ENCODE measurements around the gene MRPS15. TPM values are rescaled to one million over a fixed set of nuclear protein-coding genes. Genes with fewer than 3 reads are reported as not detected.

The MRPS15 gene
- total and polyA plus RNA-seq, 4 donors: 41.8 to 95.0 (median 59.8) TPM

DNA sequence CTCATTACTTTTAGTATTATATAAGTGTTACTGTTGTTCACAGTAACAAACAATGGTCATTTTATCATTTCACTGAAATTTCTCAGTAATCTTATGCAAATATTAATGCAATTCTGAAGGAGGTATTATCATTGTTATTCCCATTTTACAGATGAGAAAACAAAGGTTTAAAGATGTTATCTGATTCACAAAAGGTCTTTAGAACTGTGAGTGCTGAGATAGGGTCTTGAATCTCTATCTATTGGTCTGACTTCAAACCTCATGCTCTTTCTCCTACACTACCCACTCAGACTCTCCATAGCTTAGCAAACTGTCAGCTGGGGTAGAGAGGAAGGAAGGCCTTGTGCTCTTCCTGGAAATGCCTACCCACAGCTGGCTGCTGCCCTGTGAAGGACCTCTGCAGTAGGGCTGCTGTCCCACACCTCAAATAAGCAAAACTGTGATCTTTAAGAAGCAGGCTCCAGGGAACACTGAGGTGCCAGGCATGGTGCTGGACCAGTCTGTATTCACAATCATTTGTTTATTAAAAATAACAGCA is 7.7 kb downstream of the MRPS15 start:
- TF ChIP-seq, protein P1, sequence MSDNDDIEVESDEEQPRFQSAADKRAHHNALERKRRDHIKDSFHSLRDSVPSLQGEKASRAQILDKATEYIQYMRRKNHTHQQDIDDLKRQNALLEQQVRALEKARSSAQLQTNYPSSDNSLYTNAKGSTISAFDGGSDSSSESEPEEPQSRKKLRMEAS (IDR thresholded peaks at IDR 0.05): no peak
- TF ChIP-seq ZBTB33 (IDR thresholded peaks at IDR 0.05): no peak
- TF ChIP-seq SP1 (IDR thresholded peaks at IDR 0.05): no peak
- no peak for TF ChIP-seq EGR1 (IDR thresholded peaks at IDR 0.05; ENCODE audit: low read depth in 2 of 2)
- no peak for TF ChIP-seq RXRA (IDR thresholded peaks at IDR 0.05)
- no peak for TF ChIP-seq HNF4G (IDR thresholded peaks at IDR 0.05)
- TF ChIP-seq FOXA1 (IDR thresholded peaks at IDR 0.05): no peak
- TF ChIP-seq, protein P2, sequence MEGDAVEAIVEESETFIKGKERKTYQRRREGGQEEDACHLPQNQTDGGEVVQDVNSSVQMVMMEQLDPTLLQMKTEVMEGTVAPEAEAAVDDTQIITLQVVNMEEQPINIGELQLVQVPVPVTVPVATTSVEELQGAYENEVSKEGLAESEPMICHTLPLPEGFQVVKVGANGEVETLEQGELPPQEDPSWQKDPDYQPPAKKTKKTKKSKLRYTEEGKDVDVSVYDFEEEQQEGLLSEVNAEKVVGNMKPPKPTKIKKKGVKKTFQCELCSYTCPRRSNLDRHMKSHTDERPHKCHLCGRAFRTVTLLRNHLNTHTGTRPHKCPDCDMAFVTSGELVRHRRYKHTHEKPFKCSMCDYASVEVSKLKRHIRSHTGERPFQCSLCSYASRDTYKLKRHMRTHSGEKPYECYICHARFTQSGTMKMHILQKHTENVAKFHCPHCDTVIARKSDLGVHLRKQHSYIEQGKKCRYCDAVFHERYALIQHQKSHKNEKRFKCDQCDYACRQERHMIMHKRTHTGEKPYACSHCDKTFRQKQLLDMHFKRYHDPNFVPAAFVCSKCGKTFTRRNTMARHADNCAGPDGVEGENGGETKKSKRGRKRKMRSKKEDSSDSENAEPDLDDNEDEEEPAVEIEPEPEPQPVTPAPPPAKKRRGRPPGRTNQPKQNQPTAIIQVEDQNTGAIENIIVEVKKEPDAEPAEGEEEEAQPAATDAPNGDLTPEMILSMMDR (IDR thresholded peaks at IDR 0.05; ENCODE audit: low read depth, low read length, missing input control): no peak
- TF ChIP-seq GABPA (IDR thresholded peaks at IDR 0.05 in 1 of 2, conservative IDR thresholded peaks at IDR 0.05 in 1 of 2): no peak
- TF ChIP-seq FOXA2 (IDR thresholded peaks at IDR 0.05): no peak
- no peak for TF ChIP-seq YY1 (IDR thresholded peaks at IDR 0.05)
- TF ChIP-seq ATF3 (IDR thresholded peaks at IDR 0.05): no peak
- no peak for TF ChIP-seq NR2F2 (IDR thresholded peaks at IDR 0.05)
- TF ChIP-seq RAD21 (IDR thresholded peaks at IDR 0.05): no peak
- TF ChIP-seq, protein P3, sequence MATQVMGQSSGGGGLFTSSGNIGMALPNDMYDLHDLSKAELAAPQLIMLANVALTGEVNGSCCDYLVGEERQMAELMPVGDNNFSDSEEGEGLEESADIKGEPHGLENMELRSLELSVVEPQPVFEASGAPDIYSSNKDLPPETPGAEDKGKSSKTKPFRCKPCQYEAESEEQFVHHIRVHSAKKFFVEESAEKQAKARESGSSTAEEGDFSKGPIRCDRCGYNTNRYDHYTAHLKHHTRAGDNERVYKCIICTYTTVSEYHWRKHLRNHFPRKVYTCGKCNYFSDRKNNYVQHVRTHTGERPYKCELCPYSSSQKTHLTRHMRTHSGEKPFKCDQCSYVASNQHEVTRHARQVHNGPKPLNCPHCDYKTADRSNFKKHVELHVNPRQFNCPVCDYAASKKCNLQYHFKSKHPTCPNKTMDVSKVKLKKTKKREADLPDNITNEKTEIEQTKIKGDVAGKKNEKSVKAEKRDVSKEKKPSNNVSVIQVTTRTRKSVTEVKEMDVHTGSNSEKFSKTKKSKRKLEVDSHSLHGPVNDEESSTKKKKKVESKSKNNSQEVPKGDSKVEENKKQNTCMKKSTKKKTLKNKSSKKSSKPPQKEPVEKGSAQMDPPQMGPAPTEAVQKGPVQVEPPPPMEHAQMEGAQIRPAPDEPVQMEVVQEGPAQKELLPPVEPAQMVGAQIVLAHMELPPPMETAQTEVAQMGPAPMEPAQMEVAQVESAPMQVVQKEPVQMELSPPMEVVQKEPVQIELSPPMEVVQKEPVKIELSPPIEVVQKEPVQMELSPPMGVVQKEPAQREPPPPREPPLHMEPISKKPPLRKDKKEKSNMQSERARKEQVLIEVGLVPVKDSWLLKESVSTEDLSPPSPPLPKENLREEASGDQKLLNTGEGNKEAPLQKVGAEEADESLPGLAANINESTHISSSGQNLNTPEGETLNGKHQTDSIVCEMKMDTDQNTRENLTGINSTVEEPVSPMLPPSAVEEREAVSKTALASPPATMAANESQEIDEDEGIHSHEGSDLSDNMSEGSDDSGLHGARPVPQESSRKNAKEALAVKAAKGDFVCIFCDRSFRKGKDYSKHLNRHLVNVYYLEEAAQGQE (IDR thresholded peaks at IDR 0.05): no peak
- TF ChIP-seq HNF4A (conservative IDR thresholded peaks at IDR 0.05): no peak
- TF ChIP-seq TAF1 (conservative IDR thresholded peaks at IDR 0.05): no peak
- TF ChIP-seq JUND (IDR thresholded peaks at IDR 0.05): no peak
- no peak overlapping the region for H3K27ac ChIP-seq (ENCODE audit: low read depth in 1 of 2, low read length in 2 of 2)
- no peak for DNase-seq (ENCODE audit: low spot score)

More for the DNA sequence above, 7.7 kb downstream of the MRPS15 start:
- Histone ChIP-seq H3K4me3 (ENCODE audit: low read depth in 1 of 3, low read length in 3 of 3) (no peak overlapping the region), H3K9ac (ENCODE audit: low read depth in 1 of 2, low read length in 2 of 2) (no peak overlapping the region), H3K27me3 (ENCODE audit: control insufficient read depth in 4 of 4, insufficient read depth in 4 of 4, low read length in 3 of 4) (no peaks in the 10 kb centered on the region), H3K9me3 (ENCODE audit: control insufficient read depth in 4 of 4, low read length in 3 of 4) (no peaks in the 10 kb centered on the region), H3K36me3 (ENCODE audit: control insufficient read depth in 4 of 4, insufficient read depth in 3 of 4, low read depth in 1 of 4, low read length in 3 of 4) (peaks cover 3 to 60% (median 40%) of the 10 kb centered on the region in 4 donors), H3K4me1 (ENCODE audit: control insufficient read depth in 4 of 4, insufficient read depth in 4 of 4, low read length in 3 of 4) (no peaks in the 10 kb centered on the region)
